DND-41 (cell line): Measurements from ENCODE around the gene RNF225.

Source experiments
- CTCF ChIP-seq: IDR thresholded peaks from 2 replicates; pipeline ENCODE4 v1.5.1; 2012; ENCODE audit warnings: borderline replicate concordance, low read length, moderate library complexity, mild to moderate bottlenecking; ENCODE audit not compliant: poor library complexity, severe bottlenecking; ENCODE audit errors: extremely low read depth
- EZH2 ChIP-seq: IDR thresholded peaks from 3 replicates; pipeline ENCODE4 v1.6.1; 2012; ENCODE audit warnings: borderline replicate concordance, low read depth, mild to moderate bottlenecking, moderate library complexity, low read length, inconsistent platforms; ENCODE audit not compliant: severe bottlenecking

- TF ChIP-seq CTCF (no peak), EZH2 (no peak)
Measured at GRCh38 chr19:58434217-58434616, 38.8 kb downstream of the RNF225 start.
